K562 (cell line): ENCODE results near the gene MED16. TPM values are rescaled to one million over a fixed set of nuclear protein-coding genes. Genes with fewer than 3 reads are reported as not detected.

ENCODE experiments used
- BCOR ChIP-seq: fragments of 450-650 bp; IDR thresholded peaks from 2 replicates; pipeline ENCODE4 v1.6.1; 2016
- BRD4 ChIP-seq: fragments of 200-600 bp; sonication (generic); IDR thresholded peaks from 2 replicates; pipeline ENCODE4 v1.6.1; 2017; ENCODE audit warnings: inconsistent platforms
- HNRNPL ChIP-seq: fragments of 200-400 bp; formaldehyde crosslinking; IDR thresholded peaks from 2 replicates; pipeline ENCODE4 v1.6.1; 2017; ENCODE audit warnings: low read depth, mild to moderate bottlenecking, low read length
- HOXB6 ChIP-seq: fragments of 250-450 bp; sonication (Bioruptor Pico); IDR thresholded peaks from 2 replicates; pipeline ENCODE4 v1.5.1; 2022; ENCODE audit warnings: mild to moderate bottlenecking, borderline replicate concordance
- ILK ChIP-seq: fragments of 450-650 bp; IDR thresholded peaks from 2 replicates; pipeline ENCODE4 v1.6.1; 2016; ENCODE audit warnings: missing genetic modification characterization, low read depth, mild to moderate bottlenecking, missing compliant biosample characterization, moderate library complexity, borderline replicate concordance
- KLF16 ChIP-seq: IDR thresholded peaks from 2 replicates; pipeline ENCODE4 v1.6.1; 2016; ENCODE audit warnings: antibody characterized with exemption
- MAFG ChIP-seq: fragments of 450-650 bp; conservative IDR thresholded peaks from 2 replicates; pipeline ENCODE4 v1.6.1; 2016; ENCODE audit warnings: missing genetic modification characterization, missing compliant biosample characterization
- STAG1 ChIP-seq: sonication (generic); formaldehyde crosslinking; IDR thresholded peaks from 2 replicates; pipeline ENCODE4 v1.5.0; 2020; ENCODE audit warnings: missing genetic modification reagents, borderline replicate concordance
- TAF7 ChIP-seq: fragments of 450-650 bp; IDR thresholded peaks from 2 replicates; pipeline ENCODE4 v1.6.1; 2016; ENCODE audit warnings: missing genetic modification characterization, missing compliant biosample characterization
- TOE1 ChIP-seq, 2 experiments: fragments of 450-650 bp in 1 of 2; sonication (generic) in 1 of 2; formaldehyde crosslinking in 1 of 2; IDR thresholded peaks; 2 replicates each; pipeline versions ENCODE4 v1.7.1 to v1.8.0; 2016 to 2022; ENCODE audit warnings: borderline replicate concordance in 2 of 2, mild to moderate bottlenecking in 2 of 2, antibody characterized with exemption in 1 of 2, inconsistent platforms in 1 of 2, low read depth in 1 of 2, missing genetic modification reagents in 1 of 2, moderate library complexity in 1 of 2
- ZBED1 ChIP-seq: IDR thresholded peaks from 2 replicates; pipeline ENCODE4 v1.6.1; 2014
- ZNF143 ChIP-seq: sonication (generic); formaldehyde crosslinking; IDR thresholded peaks from 2 replicates; pipeline ENCODE4 v1.9.0; 2022; ENCODE audit warnings: mild to moderate bottlenecking, missing genetic modification reagents
- ZNF655 ChIP-seq: fragments of 250-450 bp; sonication (Bioruptor Pico); IDR thresholded peaks from 2 replicates; pipeline ENCODE4 v1.5.0; 2021
- polyA plus RNA-seq, 8 experiments: library from polyadenylated mRNA; depleted of rRNA in 4 of 8; stranded (reverse) in 5 of 8; unstranded in 3 of 8; fragments of >200 nt; fragmentation: Nextera tagmentation in 2 of 8; fragmentation: Illumina TruSeq in 1 of 8; extraction: Ambion mirVana in 2 of 8; extraction: Trizol in 1 of 8; gene quantifications; 2 replicates each; pipeline versions ENCODE4 v1.2.1 to v1.2.3, GENCODE V29; 2011 to 2014; ENCODE audit warnings: inconsistent platforms in 1 of 8, missing spikeins in 1 of 8
- total RNA-seq, 7 experiments: library from RNA; depleted of rRNA in 6 of 7; stranded (reverse); fragments of >200 nt in 6 of 7; fragmentation: Illumina TruSeq in 2 of 7; extraction: Trizol in 2 of 7; gene quantifications; 2 replicates each; pipeline versions ENCODE4 v1.2.1 to v1.2.3, GENCODE V29; 2011 to 2021; ENCODE audit warnings: low replicate concordance in 1 of 7
- TF ChIP-seq, protein P1 (sequence below): fragments of 450-650 bp; IDR thresholded peaks from 2 replicates; pipeline ENCODE4 v1.6.1; 2018; ENCODE audit not compliant: partially characterized antibody
- TF ChIP-seq, protein P2 (sequence below): fragments of 450-650 bp; IDR thresholded peaks from 2 replicates; pipeline ENCODE4 v1.6.1; 2017; ENCODE audit warnings: antibody characterized with exemption, mild to moderate bottlenecking
- TF ChIP-seq, protein P3 (sequence below): sonication (generic); formaldehyde crosslinking; IDR thresholded peaks from 2 replicates; pipeline ENCODE4 v1.9.0; 2022; ENCODE audit warnings: mild to moderate bottlenecking, missing genetic modification reagents

MED16 gene
- total and polyA plus RNA-seq, 9 of the 15 experiments (the other 6 are each of a cell fraction or from before 2014, with no cell fraction given): 0.89 to 59.9 (median 8.6) TPM

- TF ChIP-seq, protein P1, sequence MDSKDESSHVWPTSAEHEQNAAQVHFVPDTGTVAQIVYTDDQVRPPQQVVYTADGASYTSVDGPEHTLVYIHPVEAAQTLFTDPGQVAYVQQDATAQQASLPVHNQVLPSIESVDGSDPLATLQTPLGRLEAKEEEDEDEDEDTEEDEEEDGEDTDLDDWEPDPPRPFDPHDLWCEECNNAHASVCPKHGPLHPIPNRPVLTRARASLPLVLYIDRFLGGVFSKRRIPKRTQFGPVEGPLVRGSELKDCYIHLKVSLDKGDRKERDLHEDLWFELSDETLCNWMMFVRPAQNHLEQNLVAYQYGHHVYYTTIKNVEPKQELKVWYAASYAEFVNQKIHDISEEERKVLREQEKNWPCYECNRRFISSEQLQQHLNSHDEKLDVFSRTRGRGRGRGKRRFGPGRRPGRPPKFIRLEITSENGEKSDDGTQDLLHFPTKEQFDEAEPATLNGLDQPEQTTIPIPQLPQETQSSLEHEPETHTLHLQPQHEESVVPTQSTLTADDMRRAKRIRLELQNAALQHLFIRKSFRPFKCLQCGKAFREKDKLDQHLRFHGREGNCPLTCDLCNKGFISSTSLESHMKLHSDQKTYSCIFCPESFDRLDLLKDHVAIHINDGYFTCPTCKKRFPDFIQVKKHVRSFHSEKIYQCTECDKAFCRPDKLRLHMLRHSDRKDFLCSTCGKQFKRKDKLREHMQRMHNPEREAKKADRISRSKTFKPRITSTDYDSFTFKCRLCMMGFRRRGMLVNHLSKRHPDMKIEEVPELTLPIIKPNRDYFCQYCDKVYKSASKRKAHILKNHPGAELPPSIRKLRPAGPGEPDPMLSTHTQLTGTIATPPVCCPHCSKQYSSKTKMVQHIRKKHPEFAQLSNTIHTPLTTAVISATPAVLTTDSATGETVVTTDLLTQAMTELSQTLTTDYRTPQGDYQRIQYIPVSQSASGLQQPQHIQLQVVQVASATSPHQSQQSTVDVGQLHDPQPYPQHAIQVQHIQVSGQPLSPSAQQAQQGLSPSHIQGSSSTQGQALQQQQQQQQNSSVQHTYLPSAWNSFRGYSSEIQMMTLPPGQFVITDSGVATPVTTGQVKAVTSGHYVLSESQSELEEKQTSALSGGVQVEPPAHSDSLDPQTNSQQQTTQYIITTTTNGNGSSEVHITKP: peak; percentile 65
- TF ChIP-seq TOE1 (IDR thresholded peaks at IDR 0.05; ENCODE audit: borderline replicate concordance) (no peak), TOE1 (CRISPR knock-in tag; IDR thresholded peaks at IDR 0.05; ENCODE audit: borderline replicate concordance, low read depth) (no peak), TAF7 (tag) (no peak), BCOR (no peak), ILK (no peak), HOXB6 (CRISPR knock-in tag) (no peak), ZNF655 (no peak), MAFG (tag) (no peak), STAG1 (CRISPR knock-in tag) (no peak), HNRNPL (no peak), KLF16 (no peak), ZBED1 (no peak), ZNF143 (CRISPR knock-in tag) (no peak), BRD4 (peak; percentile 52; the same call in 1 of the 2 replicates)
- TF ChIP-seq, protein P2, sequence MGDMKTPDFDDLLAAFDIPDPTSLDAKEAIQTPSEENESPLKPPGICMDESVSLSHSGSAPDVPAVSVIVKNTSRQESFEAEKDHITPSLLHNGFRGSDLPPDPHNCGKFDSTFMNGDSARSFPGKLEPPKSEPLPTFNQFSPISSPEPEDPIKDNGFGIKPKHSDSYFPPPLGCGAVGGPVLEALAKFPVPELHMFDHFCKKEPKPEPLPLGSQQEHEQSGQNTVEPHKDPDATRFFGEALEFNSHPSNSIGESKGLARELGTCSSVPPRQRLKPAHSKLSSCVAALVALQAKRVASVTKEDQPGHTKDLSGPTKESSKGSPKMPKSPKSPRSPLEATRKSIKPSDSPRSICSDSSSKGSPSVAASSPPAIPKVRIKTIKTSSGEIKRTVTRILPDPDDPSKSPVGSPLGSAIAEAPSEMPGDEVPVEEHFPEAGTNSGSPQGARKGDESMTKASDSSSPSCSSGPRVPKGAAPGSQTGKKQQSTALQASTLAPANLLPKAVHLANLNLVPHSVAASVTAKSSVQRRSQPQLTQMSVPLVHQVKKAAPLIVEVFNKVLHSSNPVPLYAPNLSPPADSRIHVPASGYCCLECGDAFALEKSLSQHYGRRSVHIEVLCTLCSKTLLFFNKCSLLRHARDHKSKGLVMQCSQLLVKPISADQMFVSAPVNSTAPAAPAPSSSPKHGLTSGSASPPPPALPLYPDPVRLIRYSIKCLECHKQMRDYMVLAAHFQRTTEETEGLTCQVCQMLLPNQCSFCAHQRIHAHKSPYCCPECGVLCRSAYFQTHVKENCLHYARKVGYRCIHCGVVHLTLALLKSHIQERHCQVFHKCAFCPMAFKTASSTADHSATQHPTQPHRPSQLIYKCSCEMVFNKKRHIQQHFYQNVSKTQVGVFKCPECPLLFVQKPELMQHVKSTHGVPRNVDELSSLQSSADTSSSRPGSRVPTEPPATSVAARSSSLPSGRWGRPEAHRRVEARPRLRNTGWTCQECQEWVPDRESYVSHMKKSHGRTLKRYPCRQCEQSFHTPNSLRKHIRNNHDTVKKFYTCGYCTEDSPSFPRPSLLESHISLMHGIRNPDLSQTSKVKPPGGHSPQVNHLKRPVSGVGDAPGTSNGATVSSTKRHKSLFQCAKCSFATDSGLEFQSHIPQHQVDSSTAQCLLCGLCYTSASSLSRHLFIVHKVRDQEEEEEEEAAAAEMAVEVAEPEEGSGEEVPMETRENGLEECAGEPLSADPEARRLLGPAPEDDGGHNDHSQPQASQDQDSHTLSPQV: 0 out of 2 replicates have a peak, but pooled peaks have one; percentile 19
- TF ChIP-seq, protein P3, sequence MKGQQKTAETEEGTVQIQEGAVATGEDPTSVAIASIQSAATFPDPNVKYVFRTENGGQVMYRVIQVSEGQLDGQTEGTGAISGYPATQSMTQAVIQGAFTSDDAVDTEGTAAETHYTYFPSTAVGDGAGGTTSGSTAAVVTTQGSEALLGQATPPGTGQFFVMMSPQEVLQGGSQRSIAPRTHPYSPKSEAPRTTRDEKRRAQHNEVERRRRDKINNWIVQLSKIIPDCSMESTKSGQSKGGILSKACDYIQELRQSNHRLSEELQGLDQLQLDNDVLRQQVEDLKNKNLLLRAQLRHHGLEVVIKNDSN (CRISPR knock-in tag): no peak
Measured at GRCh38 chr19:821231-821824, 71.7 kb downstream of the MED16 start (continued).
